ENCODE results near the gene KCND3.

Gene KCND3

DNA sequence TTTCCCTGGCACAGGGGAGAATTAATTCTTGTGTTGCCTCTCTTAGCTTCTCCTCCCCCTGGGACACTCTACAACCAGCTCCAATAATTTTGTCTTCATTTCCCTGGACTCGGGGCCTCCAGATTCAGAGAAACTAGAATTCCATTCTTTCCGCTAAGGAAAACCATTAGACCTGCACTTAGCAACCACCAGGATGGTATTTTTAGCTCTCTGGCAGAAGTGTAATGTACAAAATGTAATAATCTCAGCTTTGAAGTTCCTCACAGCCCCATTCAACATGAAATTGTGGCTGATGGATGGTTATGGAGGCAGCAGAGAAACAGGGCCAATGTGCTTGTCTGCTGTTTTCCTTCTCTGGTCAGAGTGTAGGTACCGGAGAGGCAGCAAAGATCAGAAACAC lies 113.8 kb downstream of the KCND3 start:
- no peak overlapping the region for H3K27ac ChIP-seq
- no peak for TF ChIP-seq ZFX (IDR thresholded peaks at IDR 0.05; ENCODE audit: borderline replicate concordance)
- TF ChIP-seq, protein P1, sequence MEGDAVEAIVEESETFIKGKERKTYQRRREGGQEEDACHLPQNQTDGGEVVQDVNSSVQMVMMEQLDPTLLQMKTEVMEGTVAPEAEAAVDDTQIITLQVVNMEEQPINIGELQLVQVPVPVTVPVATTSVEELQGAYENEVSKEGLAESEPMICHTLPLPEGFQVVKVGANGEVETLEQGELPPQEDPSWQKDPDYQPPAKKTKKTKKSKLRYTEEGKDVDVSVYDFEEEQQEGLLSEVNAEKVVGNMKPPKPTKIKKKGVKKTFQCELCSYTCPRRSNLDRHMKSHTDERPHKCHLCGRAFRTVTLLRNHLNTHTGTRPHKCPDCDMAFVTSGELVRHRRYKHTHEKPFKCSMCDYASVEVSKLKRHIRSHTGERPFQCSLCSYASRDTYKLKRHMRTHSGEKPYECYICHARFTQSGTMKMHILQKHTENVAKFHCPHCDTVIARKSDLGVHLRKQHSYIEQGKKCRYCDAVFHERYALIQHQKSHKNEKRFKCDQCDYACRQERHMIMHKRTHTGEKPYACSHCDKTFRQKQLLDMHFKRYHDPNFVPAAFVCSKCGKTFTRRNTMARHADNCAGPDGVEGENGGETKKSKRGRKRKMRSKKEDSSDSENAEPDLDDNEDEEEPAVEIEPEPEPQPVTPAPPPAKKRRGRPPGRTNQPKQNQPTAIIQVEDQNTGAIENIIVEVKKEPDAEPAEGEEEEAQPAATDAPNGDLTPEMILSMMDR (IDR thresholded peaks at IDR 0.05) = no peak

DNA sequence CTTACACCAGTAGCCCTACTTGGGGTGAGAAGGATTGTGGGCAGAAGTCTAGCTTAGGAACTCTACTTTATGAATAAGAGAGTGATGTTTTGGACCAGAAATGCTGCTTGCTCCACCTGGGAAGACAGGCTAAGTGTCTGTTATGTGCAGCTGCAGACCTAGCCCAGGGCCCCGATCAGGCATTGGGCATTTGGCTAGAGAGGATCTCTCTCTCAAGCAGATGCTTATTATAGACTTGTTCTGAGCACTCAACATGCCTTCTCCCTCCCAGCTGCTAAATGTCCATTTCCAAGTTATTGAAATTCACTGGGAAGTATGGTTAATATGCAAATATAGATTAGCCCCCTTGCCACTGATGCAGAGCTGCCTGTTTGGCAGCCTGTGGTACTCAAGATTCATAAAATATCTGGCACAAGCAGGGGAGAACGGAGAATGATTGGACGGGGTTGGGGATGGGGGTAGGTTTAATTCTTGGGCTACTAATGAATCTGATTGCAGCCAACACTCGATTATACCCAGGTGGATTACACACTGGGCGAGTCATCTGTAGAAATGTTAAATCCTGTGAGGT lies 115.9 kb downstream of the KCND3 start:
- TF ChIP-seq ZFX (IDR thresholded peaks at IDR 0.05; ENCODE audit: borderline replicate concordance) = no peak
- TF ChIP-seq, protein P1 (IDR thresholded peaks at IDR 0.05) = no peak
- H3K27ac ChIP-seq = no peak overlapping the region

DNA sequence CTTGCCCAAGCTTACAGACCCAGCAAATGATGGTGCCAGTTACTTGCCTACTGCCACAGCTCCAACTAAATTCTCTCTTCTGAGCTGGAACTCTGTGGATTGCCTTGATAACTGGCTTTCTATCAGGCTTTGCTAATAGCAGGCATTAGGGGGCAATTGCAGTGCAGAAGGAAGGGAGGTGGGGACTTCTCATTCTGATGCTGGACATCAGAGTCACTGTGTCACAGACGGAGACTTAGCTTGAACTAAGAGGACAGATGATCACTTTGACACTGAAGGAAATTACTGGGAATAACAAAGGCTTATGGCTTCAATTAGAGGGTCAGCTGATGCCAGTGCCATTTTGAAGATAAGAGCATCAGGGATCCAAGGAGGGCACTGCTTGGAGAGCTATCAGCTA lies 119.3 kb downstream of the KCND3 start:
- H3K27ac ChIP-seq = no peak overlapping the region
- TF ChIP-seq, protein P1 (IDR thresholded peaks at IDR 0.05) = no peak
- no peak for TF ChIP-seq ZFX (IDR thresholded peaks at IDR 0.05; ENCODE audit: borderline replicate concordance)

DNA sequence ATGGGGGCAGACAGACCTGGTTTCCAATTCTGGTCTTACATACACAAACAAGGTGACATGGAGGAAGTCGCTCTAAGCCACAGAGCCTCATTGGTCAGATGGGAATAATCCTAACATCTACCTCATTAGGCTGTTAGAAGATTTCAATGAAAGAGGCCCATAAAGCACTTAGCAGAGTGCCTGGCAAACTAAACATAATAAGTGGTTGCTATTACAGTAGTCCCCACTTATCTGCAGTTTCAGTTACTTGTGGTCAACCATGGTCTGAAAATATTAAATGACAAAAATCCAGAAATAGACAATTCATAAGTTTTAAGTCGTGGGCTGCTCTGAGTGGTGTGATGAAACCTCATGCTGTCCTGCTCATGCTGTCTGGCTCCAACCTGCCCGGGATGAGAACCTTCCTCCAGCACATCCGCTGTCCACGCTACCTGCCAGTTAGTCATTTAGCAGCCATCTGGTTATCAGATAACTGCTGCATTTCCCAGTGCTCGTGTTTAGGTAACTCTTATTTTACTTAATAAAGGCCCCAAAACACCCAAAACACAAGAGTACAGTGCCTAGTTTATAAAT lies 121.5 kb downstream of the KCND3 start:
- no peak for TF ChIP-seq ZFX (IDR thresholded peaks at IDR 0.05; ENCODE audit: borderline replicate concordance)
- TF ChIP-seq, protein P1 (IDR thresholded peaks at IDR 0.05) = no peak
- H3K27ac ChIP-seq = no peak overlapping the region

DNA sequence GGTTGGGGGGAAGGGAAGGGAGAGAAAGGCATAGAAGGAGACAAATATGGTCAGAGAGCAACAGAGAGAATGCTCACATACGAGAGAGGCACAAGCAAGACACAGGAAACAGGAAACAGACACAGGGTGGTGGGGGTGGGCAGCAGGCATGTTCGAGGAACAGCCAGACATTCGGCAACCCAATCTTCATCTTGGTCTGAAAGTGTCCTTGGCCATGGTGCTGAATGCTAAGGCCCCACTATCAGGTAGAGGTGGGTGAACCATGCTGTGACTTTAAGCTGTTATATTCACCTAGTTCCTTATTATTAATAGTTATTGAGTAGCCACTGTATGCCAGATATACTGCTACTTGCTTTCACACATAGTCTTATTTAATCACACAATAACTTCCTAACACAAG lies 124.6 kb downstream of the KCND3 start:
- TF ChIP-seq, protein P1 (IDR thresholded peaks at IDR 0.05) = no peak
- no peak for TF ChIP-seq ZFX (IDR thresholded peaks at IDR 0.05; ENCODE audit: borderline replicate concordance)
- H3K27ac ChIP-seq = no peak overlapping the region

DNA sequence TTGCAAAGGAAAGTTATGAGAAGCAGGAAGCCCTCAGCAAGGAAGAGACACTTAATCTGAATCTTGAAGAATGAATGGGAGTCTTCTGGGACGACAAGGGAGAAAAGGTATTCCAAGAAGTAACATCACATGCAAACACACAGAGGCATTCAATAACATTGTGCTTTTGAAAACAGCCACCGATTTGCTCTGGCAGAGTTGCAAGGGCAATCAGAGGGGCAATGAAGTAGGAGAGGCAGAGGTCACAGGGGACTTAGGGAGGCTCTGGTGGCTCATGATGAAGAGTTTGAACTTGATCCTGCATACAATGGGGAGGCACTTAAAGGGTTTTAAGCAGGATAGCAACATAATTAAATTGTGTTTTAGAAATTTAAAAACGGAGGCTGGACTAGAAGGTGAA lies 126.1 kb downstream of the KCND3 start:
- TF ChIP-seq, protein P1 (IDR thresholded peaks at IDR 0.05) = no peak
- TF ChIP-seq ZFX (IDR thresholded peaks at IDR 0.05; ENCODE audit: borderline replicate concordance) = no peak
- H3K27ac ChIP-seq = no peak overlapping the region

DNA sequence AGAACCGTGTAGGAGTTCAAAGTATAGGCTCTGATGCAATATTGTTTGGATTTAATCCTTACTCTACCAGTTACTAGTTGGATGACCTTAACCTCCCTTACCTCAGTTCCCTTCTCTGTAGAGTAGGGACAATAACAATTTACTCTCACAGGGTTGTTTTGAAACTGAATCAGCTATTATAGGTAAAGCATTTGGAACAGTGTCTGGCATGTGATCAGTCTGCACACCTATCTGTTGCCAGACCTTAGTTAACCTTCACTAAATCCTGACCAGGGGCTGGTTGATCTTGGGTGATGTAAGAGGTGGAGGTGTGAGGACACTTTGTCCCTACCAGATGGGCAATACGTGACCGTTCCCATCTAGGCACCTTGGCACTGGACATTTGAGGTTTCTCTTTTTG lies 126.9 kb downstream of the KCND3 start:
- H3K27ac ChIP-seq = no peak overlapping the region
- TF ChIP-seq ZFX (IDR thresholded peaks at IDR 0.05; ENCODE audit: borderline replicate concordance) = no peak
- TF ChIP-seq, protein P1 (IDR thresholded peaks at IDR 0.05) = no peak

Data from 22Rv1 (cell line).